Measurements from ENCODE around the gene SOX6.

DNA sequence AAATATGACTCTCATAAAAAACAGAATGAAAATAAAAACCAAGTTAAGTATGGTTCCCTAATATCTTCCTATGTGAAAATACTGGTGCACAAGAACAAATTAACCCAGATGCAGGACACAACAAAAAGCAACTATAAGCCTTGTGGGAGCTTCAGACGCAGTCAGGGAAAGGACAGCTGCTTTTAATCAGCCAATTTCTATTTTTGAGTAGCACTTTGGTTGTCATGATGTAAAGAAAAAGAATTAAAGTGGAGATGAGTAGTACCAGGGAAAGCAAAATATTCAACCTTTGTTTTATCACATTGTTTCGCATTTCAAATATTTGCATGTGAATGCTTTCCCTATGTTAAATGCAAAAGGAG lies 339.9 kb downstream of the SOX6 start:
- TF ChIP-seq EP300 (IDR thresholded peaks at IDR 0.05; ENCODE audit: borderline replicate concordance in 1 of 2, low read depth in 1 of 2, low read length in 1 of 2) (no peak), RAD21 (IDR thresholded peaks at IDR 0.05; ENCODE audit: low read length) (peak; percentile 11; the same call in 1 of the 2 replicates), FOXM1 (IDR thresholded peaks at IDR 0.05; ENCODE audit: low read depth) (no peak), RXRA (IDR thresholded peaks at IDR 0.05; ENCODE audit: borderline replicate concordance, low read depth) (no peak), TAF1 (IDR thresholded peaks at IDR 0.05; ENCODE audit: borderline replicate concordance, low read depth, low read length) (no peak)
- TF ChIP-seq, protein P1, sequence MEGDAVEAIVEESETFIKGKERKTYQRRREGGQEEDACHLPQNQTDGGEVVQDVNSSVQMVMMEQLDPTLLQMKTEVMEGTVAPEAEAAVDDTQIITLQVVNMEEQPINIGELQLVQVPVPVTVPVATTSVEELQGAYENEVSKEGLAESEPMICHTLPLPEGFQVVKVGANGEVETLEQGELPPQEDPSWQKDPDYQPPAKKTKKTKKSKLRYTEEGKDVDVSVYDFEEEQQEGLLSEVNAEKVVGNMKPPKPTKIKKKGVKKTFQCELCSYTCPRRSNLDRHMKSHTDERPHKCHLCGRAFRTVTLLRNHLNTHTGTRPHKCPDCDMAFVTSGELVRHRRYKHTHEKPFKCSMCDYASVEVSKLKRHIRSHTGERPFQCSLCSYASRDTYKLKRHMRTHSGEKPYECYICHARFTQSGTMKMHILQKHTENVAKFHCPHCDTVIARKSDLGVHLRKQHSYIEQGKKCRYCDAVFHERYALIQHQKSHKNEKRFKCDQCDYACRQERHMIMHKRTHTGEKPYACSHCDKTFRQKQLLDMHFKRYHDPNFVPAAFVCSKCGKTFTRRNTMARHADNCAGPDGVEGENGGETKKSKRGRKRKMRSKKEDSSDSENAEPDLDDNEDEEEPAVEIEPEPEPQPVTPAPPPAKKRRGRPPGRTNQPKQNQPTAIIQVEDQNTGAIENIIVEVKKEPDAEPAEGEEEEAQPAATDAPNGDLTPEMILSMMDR (IDR thresholded peaks at IDR 0.05), result no peak
- TF ChIP-seq, protein P2, sequence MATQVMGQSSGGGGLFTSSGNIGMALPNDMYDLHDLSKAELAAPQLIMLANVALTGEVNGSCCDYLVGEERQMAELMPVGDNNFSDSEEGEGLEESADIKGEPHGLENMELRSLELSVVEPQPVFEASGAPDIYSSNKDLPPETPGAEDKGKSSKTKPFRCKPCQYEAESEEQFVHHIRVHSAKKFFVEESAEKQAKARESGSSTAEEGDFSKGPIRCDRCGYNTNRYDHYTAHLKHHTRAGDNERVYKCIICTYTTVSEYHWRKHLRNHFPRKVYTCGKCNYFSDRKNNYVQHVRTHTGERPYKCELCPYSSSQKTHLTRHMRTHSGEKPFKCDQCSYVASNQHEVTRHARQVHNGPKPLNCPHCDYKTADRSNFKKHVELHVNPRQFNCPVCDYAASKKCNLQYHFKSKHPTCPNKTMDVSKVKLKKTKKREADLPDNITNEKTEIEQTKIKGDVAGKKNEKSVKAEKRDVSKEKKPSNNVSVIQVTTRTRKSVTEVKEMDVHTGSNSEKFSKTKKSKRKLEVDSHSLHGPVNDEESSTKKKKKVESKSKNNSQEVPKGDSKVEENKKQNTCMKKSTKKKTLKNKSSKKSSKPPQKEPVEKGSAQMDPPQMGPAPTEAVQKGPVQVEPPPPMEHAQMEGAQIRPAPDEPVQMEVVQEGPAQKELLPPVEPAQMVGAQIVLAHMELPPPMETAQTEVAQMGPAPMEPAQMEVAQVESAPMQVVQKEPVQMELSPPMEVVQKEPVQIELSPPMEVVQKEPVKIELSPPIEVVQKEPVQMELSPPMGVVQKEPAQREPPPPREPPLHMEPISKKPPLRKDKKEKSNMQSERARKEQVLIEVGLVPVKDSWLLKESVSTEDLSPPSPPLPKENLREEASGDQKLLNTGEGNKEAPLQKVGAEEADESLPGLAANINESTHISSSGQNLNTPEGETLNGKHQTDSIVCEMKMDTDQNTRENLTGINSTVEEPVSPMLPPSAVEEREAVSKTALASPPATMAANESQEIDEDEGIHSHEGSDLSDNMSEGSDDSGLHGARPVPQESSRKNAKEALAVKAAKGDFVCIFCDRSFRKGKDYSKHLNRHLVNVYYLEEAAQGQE (IDR thresholded peaks at IDR 0.05; ENCODE audit: low read depth, low read length), result no peak

Measured in SK-N-SH (cell line).